SK-N-SH (cell line): Measurements from ENCODE around the gene PFKFB2. TPM values are rescaled to one million over a fixed set of nuclear protein-coding genes. Genes with fewer than 3 reads are reported as not detected.

Experiments used
- CTCF ChIA-PET: fragments of 300-600, 350-600 bp; formaldehyde crosslinking; extraction: SDS; loops from one replicate; lab custom pipeline; 2021; lab: Yijun Ruan, JAX
- POLR2A ChIA-PET: fragments of 350-600 bp; sonication (Branson Sonifier 250); formaldehyde crosslinking; extraction: SDS; loops from one replicate; lab custom pipeline; 2020; ENCODE audit warnings: antibody characterized with exemption, inconsistent platforms; lab: Yijun Ruan, JAX
- DNase-seq: peaks from one replicate; pipeline ENCODE4 v3.0.0; 2012
- H2AFZ ChIP-seq: fragments of 200-600 bp; sonication (generic); 2 replicates; pipeline ENCODE4 v1.8.1; 2016; ENCODE audit warnings: antibody characterized with exemption, mild to moderate bottlenecking, low read depth
- H3F3A ChIP-seq: fragments of 200-600 bp; sonication (generic); replicated peaks from 2 replicates; pipeline ENCODE3; 2016; ENCODE audit warnings: antibody characterized with exemption, mild to moderate bottlenecking; ENCODE audit not compliant: insufficient read depth
- H3K27ac ChIP-seq, 2 experiments: fragments of 200-500 bp in 1 of 2; fragments of 200-600 bp in 1 of 2; sonication (Bioruptor generic) in 1 of 2; sonication (generic), shearing (Covaris generic) in 1 of 2; 2 replicates each; pipeline versions ENCODE4 v1.5.1 to v1.6.1; 2014 to 2016; ENCODE audit warnings: low read depth in 2 of 2, inconsistent platforms in 1 of 2, low read length in 1 of 2, mild to moderate bottlenecking in 1 of 2, mixed read lengths in 1 of 2
- H3K27me3 ChIP-seq: fragments of 200-600 bp; sonication (generic), shearing (Covaris generic); 2 replicates; pipeline ENCODE4 v1.6.1; 2016; ENCODE audit warnings: mixed run types; ENCODE audit not compliant: insufficient read depth
- H3K36me3 ChIP-seq, 2 experiments: fragments of 200-500 bp in 1 of 2; fragments of 200-600 bp in 1 of 2; sonication (Bioruptor generic) in 1 of 2; sonication (generic) in 1 of 2; replicated peaks in 1 of 2; 2 replicates each; pipeline versions ENCODE3 to v1.5.1; 2014 to 2016; ENCODE audit warnings: low read length in 1 of 2, mild to moderate bottlenecking in 1 of 2; ENCODE audit not compliant: insufficient read depth in 2 of 2, control insufficient read depth in 1 of 2
- H3K4me1 ChIP-seq, 2 experiments: fragments of 200-500 bp in 1 of 2; fragments of 200-600 bp in 1 of 2; sonication (Bioruptor generic) in 1 of 2; sonication (generic), shearing (Covaris generic) in 1 of 2; 2 replicates each; pipeline versions ENCODE4 v1.5.1 to v1.6.1; 2014 to 2016; ENCODE audit warnings: low read depth in 1 of 2, low read length in 1 of 2, mixed run types in 1 of 2; ENCODE audit not compliant: insufficient read depth in 2 of 2, control insufficient read depth in 1 of 2
- H3K4me2 ChIP-seq: fragments of 200-600 bp; sonication (generic), shearing (Covaris generic); 2 replicates; pipeline ENCODE4 v1.6.1; 2017; ENCODE audit warnings: mixed run types
- H3K4me3 ChIP-seq, 2 experiments: fragments of 200-500 bp in 1 of 2; fragments of 200-600 bp in 1 of 2; sonication (Bioruptor generic) in 1 of 2; sonication (generic), shearing (Covaris generic) in 1 of 2; 2 replicates each; pipeline versions ENCODE4 v1.5.1 to v1.8.1; 2014 to 2016; ENCODE audit warnings: low read depth in 2 of 2, inconsistent platforms in 1 of 2, low read length in 1 of 2, mild to moderate bottlenecking in 1 of 2, mixed read lengths in 1 of 2, moderate library complexity in 1 of 2
- H3K79me2 ChIP-seq: fragments of 200-600 bp; sonication (generic); 2 replicates; pipeline ENCODE4 v1.8.1; 2017; ENCODE audit warnings: mild to moderate bottlenecking; ENCODE audit not compliant: insufficient read depth
- H3K9ac ChIP-seq: fragments of 200-600 bp; sonication (generic); 2 replicates; pipeline ENCODE4 v1.6.1; 2017; ENCODE audit warnings: mixed run types
- H3K9me2 ChIP-seq: fragments of 200-600 bp; sonication (generic); 2 replicates; pipeline ENCODE4 v1.6.1; 2017; ENCODE audit warnings: mixed run types
- H3K9me3 ChIP-seq: fragments of 200-600 bp; sonication (generic); 2 replicates; pipeline ENCODE4 v1.6.1; 2017; ENCODE audit warnings: mixed run types, mild to moderate bottlenecking, moderate library complexity
- H4K20me1 ChIP-seq: fragments of 200-600 bp; sonication (generic); 2 replicates; pipeline ENCODE4 v1.6.1; 2017; ENCODE audit warnings: mild to moderate bottlenecking, mixed run types; ENCODE audit not compliant: insufficient read depth
- CHD2 ChIP-seq: fragments of 150-350 bp; IDR thresholded peaks from 2 replicates; pipeline ENCODE4 v1.6.1; 2018; ENCODE audit warnings: low read length; ENCODE audit not compliant: partially characterized antibody
- EZH2phosphoT487 ChIP-seq: fragments of 200-600 bp; sonication (generic); IDR thresholded peaks from 2 replicates; pipeline ENCODE4 v1.6.1; 2017; ENCODE audit warnings: low read depth, mixed run types, mild to moderate bottlenecking, antibody characterized with exemption, moderate library complexity, borderline replicate concordance
- FOXJ3 ChIP-seq: sonication (generic); formaldehyde crosslinking; IDR thresholded peaks from 2 replicates; pipeline ENCODE4 v1.5.1; 2020; ENCODE audit warnings: mild to moderate bottlenecking, missing genetic modification reagents
- GATA2 ChIP-seq: sonication (generic); formaldehyde crosslinking; IDR thresholded peaks from 2 replicates; pipeline ENCODE4 v1.5.0; 2020; ENCODE audit warnings: mild to moderate bottlenecking, missing genetic modification reagents
- JUND ChIP-seq: IDR thresholded peaks from 2 replicates; pipeline ENCODE4 v1.4.0; 2012
- MAX ChIP-seq: IDR thresholded peaks from 2 replicates; pipeline ENCODE4 v1.4.0; 2012; ENCODE audit warnings: low read depth
- MEF2A ChIP-seq: IDR thresholded peaks from 2 replicates; pipeline ENCODE4 v1.4.0; 2012; ENCODE audit warnings: low read depth, borderline replicate concordance
- NRF1 ChIP-seq: IDR thresholded peaks from 2 replicates; pipeline ENCODE4 v1.6.1; 2012; ENCODE audit warnings: low read depth, mild to moderate bottlenecking, low read length
- POLR2AphosphoS5 ChIP-seq: IDR thresholded peaks from 2 replicates; pipeline ENCODE4 v1.6.1; 2012; ENCODE audit warnings: low read depth, low read length
- RCOR1 ChIP-seq: fragments of 150-350 bp; IDR thresholded peaks from 2 replicates; pipeline ENCODE4 v1.6.1; 2017; ENCODE audit warnings: antibody characterized with exemption, low read length
- REST ChIP-seq: IDR thresholded peaks from 2 replicates; pipeline ENCODE4 v1.6.1; 2012; ENCODE audit warnings: mild to moderate bottlenecking, low read depth, low read length, moderate library complexity
- RXRA ChIP-seq: IDR thresholded peaks from 2 replicates; pipeline ENCODE4 v1.4.0; 2012; ENCODE audit warnings: low read depth, mild to moderate bottlenecking, borderline replicate concordance
- USF2 ChIP-seq: fragments of 150-350 bp; IDR thresholded peaks from 2 replicates; pipeline ENCODE4 v1.6.1; 2017; ENCODE audit warnings: antibody characterized with exemption, low read length, low read depth, borderline replicate concordance
- YY1 ChIP-seq: IDR thresholded peaks from 2 replicates; pipeline ENCODE4 v1.4.0; 2012; ENCODE audit warnings: low read depth, mild to moderate bottlenecking
- ZBTB33 ChIP-seq: IDR thresholded peaks from 2 replicates; pipeline ENCODE4 v1.4.0; 2012; ENCODE audit warnings: low read depth, borderline replicate concordance
- WGBS: methylation state at CpG from one replicate; pipeline ENCODE4 v1.1.6; 2017; ENCODE audit warnings: low lambda C conversion rate; 5-methylcytosine and 5-hydroxymethylcytosine counted together
- polyA plus RNA-seq, 3 experiments: library from polyadenylated mRNA; depleted of rRNA; stranded (reverse); fragments of >200 nt; gene quantifications; 2 replicates each; pipeline ENCODE4 v1.2.3, GENCODE V29; 2012

The PFKFB2 gene
- polyA plus RNA-seq, 1 of the 3 experiments (the other 2 are of a cell fraction): 1.8 TPM

- POLR2A ChIA-PET: no interaction called here
- WGBS: no CpG with 5 or more reads among the region's 5 CpGs
- Histone ChIP-seq H3K9ac (no peak overlapping the region), H3K36me3 (peaks cover 10 to 25% of the 10 kb centered on the region in 2 experiments), H3K4me1 (no peaks in the 10 kb centered on the region), H3K27ac (no peak overlapping the region), H3K4me2 (no peak overlapping the region), H4K20me1 (no peaks in the 10 kb centered on the region), H3K9me3 (no peaks in the 10 kb centered on the region), H3K79me2 (no peaks in the 10 kb centered on the region), H3F3A (no peaks in the 10 kb centered on the region), H3K9me2 (no peaks in the 10 kb centered on the region), H2AFZ (no peak overlapping the region), H3K4me3 (no peak overlapping the region), H3K27me3 (no peaks in the 10 kb centered on the region)
- DNase-seq: no peak
- CTCF ChIA-PET: interaction anchor here (1.2 kb wide), 1 partner anchor 20 kb away, joined by 3 read pairs; the partner anchor contains the start of gene YOD1
- TF ChIP-seq YY1 (no peak), JUND (no peak), POLR2AphosphoS5 (no peak), FOXJ3 (no peak), REST (no peak), MEF2A (no peak), NRF1 (no peak), RXRA (no peak), RCOR1 (no peak), GATA2 (CRISPR knock-in tag) (no peak), ZBTB33 (no peak)
Observed at GRCh38 chr1:207069858-207070506, 16.9 kb downstream of the PFKFB2 start.

- ChIA-PET CTCF (interaction anchor here (0.7 to 1.5 kb wide), 4 partner anchors 11 to 66 kb away, joined by 3 read pairs; no protein-coding TSS in a partner anchor), POLR2A (interaction anchor here (1.2 kb wide), 1 partner anchor 18 kb away, joined by 5 read pairs; the partner anchor contains the start of gene PFKFB2)
- Histone ChIP-seq H3K9me2 (no peaks in the 10 kb centered on the region), H3K9ac (no peak overlapping the region), H3K4me2 (no peak overlapping the region), H3K79me2 (no peaks in the 10 kb centered on the region), H3K27ac (no peak overlapping the region), H3F3A (no peaks in the 10 kb centered on the region), H3K36me3 (peaks cover 10 to 25% of the 10 kb centered on the region in 2 experiments), H2AFZ (no peak overlapping the region), H3K4me3 (no peak overlapping the region), H3K4me1 (no peaks in the 10 kb centered on the region), H3K9me3 (no peaks in the 10 kb centered on the region), H3K27me3 (no peaks in the 10 kb centered on the region), H4K20me1 (no peaks in the 10 kb centered on the region)
- DNase-seq: no peak
- WGBS: 83% methylated on average over 4 of the region's 4 CpGs
- no peak for TF ChIP-seq JUND
- TF ChIP-seq RCOR1: no peak
- no peak for TF ChIP-seq REST
- TF ChIP-seq MAX: no peak
- no peak for TF ChIP-seq EZH2phosphoT487
- no peak for TF ChIP-seq USF2
- no peak for TF ChIP-seq CHD2
Observed at GRCh38 chr1:207070811-207071210, 17.7 kb downstream of the PFKFB2 start.
